GM18861 (cell line): ENCODE data around the gene USP4.
"Not testable (repeated sequence)": the region's sequence is repeated elsewhere in the genome, so short reads cannot be mapped to it uniquely, and the experiment has no call there.

Experiments used
- ATAC-seq: cut with Tn5 transposase; IDR thresholded peaks from one replicate; pipeline ENCODE4 v1.9.1; 2021; ENCODE audit not compliant: unreplicated experiment

USP4 gene

GRCh38 chr3:49255112-49255511, 84.7 kb downstream of the USP4 start:
- ATAC-seq = no peak

DNA sequence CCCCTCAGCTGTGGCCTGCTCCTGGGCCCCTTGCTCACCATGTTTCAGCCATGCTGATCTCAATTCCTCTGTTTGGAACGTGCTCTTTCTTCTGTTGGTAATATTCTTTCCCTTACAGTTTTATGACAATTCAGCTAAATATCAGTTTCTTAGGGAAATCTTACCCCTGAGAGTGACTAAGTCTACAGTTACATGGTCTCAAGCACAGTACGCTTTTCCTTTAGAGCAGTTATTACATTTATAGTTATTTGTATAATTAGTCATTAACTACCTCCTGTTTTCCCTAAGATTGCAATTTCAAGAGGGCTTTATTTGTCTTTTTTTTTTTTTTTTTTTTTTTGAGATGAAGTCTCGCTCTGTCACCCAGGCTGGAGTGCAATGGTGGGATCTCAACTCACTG, 86.3 kb downstream of the USP4 start:
- no peak for ATAC-seq

DNA sequence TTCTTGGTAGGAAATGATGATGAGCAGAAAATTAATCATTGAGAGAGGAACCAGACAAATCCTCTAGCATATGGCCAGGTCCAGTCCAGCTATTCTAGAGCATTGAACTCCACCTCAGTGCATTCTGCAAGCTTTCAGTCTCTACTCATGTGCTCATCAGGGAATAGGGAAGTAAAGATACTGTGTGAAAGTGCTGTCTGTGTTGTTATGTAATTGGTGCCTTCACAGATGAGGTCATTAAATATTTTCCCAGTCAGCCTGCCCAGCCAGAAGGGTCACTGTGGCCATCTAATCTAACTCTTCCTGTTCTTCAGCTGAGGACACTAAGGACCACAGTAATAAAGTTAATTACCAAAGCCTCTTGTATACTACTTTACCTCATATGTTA, 91.0 kb downstream of the USP4 start:
- ATAC-seq = no peak

DNA sequence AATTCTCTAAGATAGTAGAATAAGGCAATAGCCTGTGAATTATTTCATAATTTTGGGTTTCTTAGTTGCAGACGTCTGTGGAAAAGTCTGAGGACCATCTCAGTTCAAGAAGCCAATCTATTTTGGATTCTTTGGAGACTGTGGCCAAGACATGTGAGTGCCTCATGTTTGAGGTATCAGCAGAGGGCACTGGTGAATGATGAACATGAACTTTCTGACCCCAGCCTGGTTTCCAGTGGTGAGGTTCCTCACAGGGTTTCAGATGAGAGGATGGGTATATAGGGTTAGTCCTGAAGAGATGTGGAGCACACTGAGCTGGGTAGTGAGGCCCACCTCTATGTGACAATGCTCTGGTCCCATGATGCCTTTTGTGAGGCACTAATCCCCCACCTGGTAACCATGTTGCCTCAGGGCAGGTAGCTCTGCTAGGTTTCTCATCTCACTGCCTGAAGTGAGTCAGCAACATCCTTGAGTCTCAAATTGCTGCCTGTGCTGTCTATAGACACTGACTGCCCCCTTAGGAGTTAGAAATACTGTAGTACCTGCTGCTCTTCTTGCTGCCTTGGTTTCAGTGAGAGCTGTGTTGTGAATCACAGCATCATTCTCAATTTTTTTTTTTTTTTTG, 95.2 kb downstream of the USP4 start:
- ATAC-seq = no peak

GRCh38 chr3:49240091-49240490, 99.8 kb downstream of the USP4 start:
- ATAC-seq = not testable (repeated sequence)

- ATAC-seq = no peak
Measured at GRCh38 chr3:49238274-49239127, 101.4 kb downstream of the USP4 start.

GRCh38 chr3:49237344-49237743, 102.5 kb downstream of the USP4 start:
- ATAC-seq = no peak

- no peak for ATAC-seq
Measured at GRCh38 chr3:49236226-49236625, 103.6 kb downstream of the USP4 start.

GRCh38 chr3:49228817-49229216, 111.0 kb downstream of the USP4 start:
- not testable (repeated sequence) for ATAC-seq
